K562 (cell line): ENCODE data around the gene LIPT2. TPM values are rescaled to one million over a fixed set of nuclear protein-coding genes. Genes with fewer than 3 reads are reported as not detected.

Experiments used
- ATAC-seq: fragments of 200-7000 bp; cut with Tn5 transposase; 3 replicates; pipeline ENCODE4 v1.9.1; 2020; ENCODE audit warnings: moderate library complexity
- BruUV-seq: library from RNA; stranded (reverse); fragments of 400-500 nt; replicated peaks from 2 replicates; lab custom pipeline; 2021; lab: Mats Ljungman, UMichigan
- CTCF ChIA-PET: fragments of 300-600 bp; formaldehyde crosslinking; extraction: SDS; loops from one replicate; lab custom pipeline; 2021; ENCODE audit warnings: low intra/inter-chr PET ratio; lab: Yijun Ruan, JAX
- POLR2A ChIA-PET: fragments of 300-600, 350-650 bp; sonication (Branson Sonifier 250); formaldehyde crosslinking; extraction: SDS; loops from one replicate; lab custom pipeline; 2021; ENCODE audit warnings: antibody characterized with exemption, inconsistent platforms; lab: Yijun Ruan, JAX
- DNase-seq, 4 experiments: peaks; one replicate each; pipeline versions ENCODE4 v3.0.0 to v3.0.0-alpha.2; 2011 to 2018; ENCODE audit warnings: low spot score in 3 of 4, mixed read lengths in 3 of 4; ENCODE audit errors: extremely low read depth in 1 of 4
- FAIRE-seq: peaks from 2 replicates; lab custom pipeline; 2011; peaks lifted over from hg19 to GRCh38; lab: Jason Lieb, UNC
- H2AFZ ChIP-seq: 2 replicates; pipeline ENCODE4 v1.6.0; 2011; ENCODE audit warnings: low read depth, low read length, control low read depth, inconsistent platforms
- H3K27ac ChIP-seq: fragments of 200-600 bp; 3 replicates; pipeline ENCODE4 v1.8.0; 2011; ENCODE audit warnings: low read depth, mild to moderate bottlenecking, control low read depth, inconsistent platforms, low read length, moderate library complexity, mixed read lengths; ENCODE audit errors: extremely low read depth
- H3K27me3 ChIP-seq, 2 experiments: fragments of 300-600 bp in 1 of 2; 2 replicates in 1 of 2; 3 replicates in 1 of 2; pipeline versions ENCODE4 v1.6.0 to v1.8.0; 2011; ENCODE audit warnings: inconsistent platforms in 2 of 2, low read length in 2 of 2, mild to moderate bottlenecking in 1 of 2, mixed read lengths in 1 of 2, moderate library complexity in 1 of 2; ENCODE audit not compliant: control insufficient read depth in 2 of 2, insufficient read depth in 2 of 2
- H3K36me3 ChIP-seq: fragments of 300-600 bp; 3 replicates; pipeline ENCODE4 v1.8.0; 2011; ENCODE audit warnings: mild to moderate bottlenecking, low read length, inconsistent platforms; ENCODE audit not compliant: control insufficient read depth, insufficient read depth
- H3K4me1 ChIP-seq, 2 experiments: fragments of 200-600 bp in 1 of 2; replicated peaks in 1 of 2; 2 replicates in 1 of 2; 3 replicates in 1 of 2; pipeline versions ENCODE4 v1.5.1 to v1.8.0; 2011; ENCODE audit warnings: inconsistent platforms in 2 of 2, low read length in 2 of 2, mild to moderate bottlenecking in 1 of 2, mixed read lengths in 1 of 2, moderate library complexity in 1 of 2; ENCODE audit not compliant: control insufficient read depth in 2 of 2, insufficient read depth in 2 of 2
- H3K4me2 ChIP-seq: 2 replicates; pipeline ENCODE4 v1.6.1; 2011; ENCODE audit warnings: low read length, control low read depth, inconsistent platforms, mixed read lengths; ENCODE audit not compliant: insufficient read depth
- H3K4me3 ChIP-seq: fragments of 200-600 bp; sonication (generic), shearing (Covaris generic); 2 replicates; pipeline ENCODE4 v1.5.1; 2016; ENCODE audit warnings: control low read depth, inconsistent platforms
- H3K79me2 ChIP-seq: fragments of 200-600 bp; 3 replicates; pipeline ENCODE4 v1.8.0; 2011; ENCODE audit warnings: low read length, inconsistent platforms; ENCODE audit not compliant: control insufficient read depth, insufficient read depth
- H3K9ac ChIP-seq, 2 experiments: 2 replicates each; pipeline versions ENCODE4 v1.6.0 to v1.6.1; 2011; ENCODE audit warnings: low read depth in 2 of 2, low read length in 2 of 2, control low read depth in 1 of 2, inconsistent platforms in 1 of 2, mild to moderate bottlenecking in 1 of 2, mixed read lengths in 1 of 2; ENCODE audit not compliant: insufficient read depth in 1 of 2
- H3K9me1 ChIP-seq: one replicate; pipeline ENCODE4 v1.6.0; 2011; ENCODE audit warnings: inconsistent platforms, mild to moderate bottlenecking, low read length, moderate library complexity; ENCODE audit not compliant: control insufficient read depth, insufficient read depth
- H3K9me3 ChIP-seq: replicated peaks from 2 replicates; pipeline ENCODE4 v1.5.1; 2011; ENCODE audit warnings: low read depth, low read length, inconsistent platforms; ENCODE audit not compliant: control insufficient read depth, insufficient read depth
- H4K20me1 ChIP-seq: replicated peaks from 2 replicates; pipeline ENCODE4 v1.6.1; 2011; ENCODE audit warnings: low read length, inconsistent platforms, mixed read lengths; ENCODE audit not compliant: control insufficient read depth, insufficient read depth
- BRF1 ChIP-seq: IDR thresholded peaks from 3 replicates; pipeline ENCODE4 v1.6.1; 2011; ENCODE audit warnings: borderline replicate concordance, mild to moderate bottlenecking; ENCODE audit not compliant: insufficient read length; ENCODE audit errors: extremely low read depth
- CTBP1 ChIP-seq: fragments of 450-650 bp; IDR thresholded peaks from 2 replicates; pipeline ENCODE4 v1.6.1; 2016; ENCODE audit warnings: borderline replicate concordance
- EGR1 ChIP-seq: fragments of 450-650 bp; conservative IDR thresholded peaks from 2 replicates; pipeline ENCODE4 v1.6.1; 2017; ENCODE audit warnings: mild to moderate bottlenecking
- ESRRA ChIP-seq: fragments of 450-650 bp; IDR thresholded peaks from 2 replicates; pipeline ENCODE4 v1.6.1; 2014; ENCODE audit warnings: low read depth, mild to moderate bottlenecking, moderate library complexity, borderline replicate concordance
- GATA2 ChIP-seq: sonication (generic); formaldehyde crosslinking; IDR thresholded peaks from 2 replicates; pipeline ENCODE4 v1.4.0; 2020; ENCODE audit warnings: mild to moderate bottlenecking, missing genetic modification reagents
- IRF2 ChIP-seq: sonication (generic); formaldehyde crosslinking; IDR thresholded peaks from 2 replicates; pipeline ENCODE4 v1.8.1; 2022; ENCODE audit warnings: mild to moderate bottlenecking, missing genetic modification reagents
- MTA3 ChIP-seq: fragments of 450-650 bp; formaldehyde crosslinking; IDR thresholded peaks from 2 replicates; pipeline ENCODE4 v1.6.1; 2017; ENCODE audit warnings: mild to moderate bottlenecking, borderline replicate concordance
- SIRT6 ChIP-seq: IDR thresholded peaks from one replicate; pipeline ENCODE4 v1.6.1; 2012; ENCODE audit warnings: low read depth, mild to moderate bottlenecking, control low read depth, inconsistent platforms, low read length, moderate library complexity
- TCF7 ChIP-seq: sonication (generic); IDR thresholded peaks from 2 replicates; pipeline ENCODE4 v1.6.1; 2016; ENCODE audit warnings: antibody characterized with exemption, borderline replicate concordance
- ZBTB49 ChIP-seq: sonication (generic); formaldehyde crosslinking; IDR thresholded peaks from 2 replicates; pipeline ENCODE4 v1.8.0; 2022; ENCODE audit warnings: missing genetic modification reagents, mild to moderate bottlenecking, borderline replicate concordance
- ZBTB5 ChIP-seq: fragments of 450-650 bp; IDR thresholded peaks from 2 replicates; pipeline ENCODE4 v1.6.1; 2017; ENCODE audit warnings: antibody characterized with exemption
- ZNF282 ChIP-seq: sonication (generic); formaldehyde crosslinking; IDR thresholded peaks from 2 replicates; pipeline ENCODE4 v1.8.1; 2023; ENCODE audit warnings: missing genetic modification reagents
- ZNF395 ChIP-seq: fragments of 200-800 bp; sonication (Bioruptor generic); IDR thresholded peaks from 2 replicates; pipeline ENCODE4 v1.6.1; 2017; ENCODE audit warnings: missing genetic modification characterization, missing compliant biosample characterization
- WGBS: fragments of 100-300 bp; shearing (Covaris generic); methylation state at CpG from one replicate; pipeline ENCODE4 v1.1.6; 2016; ENCODE audit warnings: low coverage, mixed read lengths; ENCODE audit not compliant: insufficient coverage; ENCODE audit errors: missing lambda C conversion rate; 5-methylcytosine and 5-hydroxymethylcytosine counted together
- in situ Hi-C: fragments of 300-500 bp; cut with MboI; formaldehyde crosslinking; loops from 4 replicates; pipeline ENCODE4 v1.15.0; 2018; ENCODE audit warnings: inconsistent platforms, mixed read lengths
- intact Hi-C: fragments of 100-400 bp; cut with micrococcal nuclease; formaldehyde crosslinking; loops from 2 replicates; pipeline ENCODE4 v1.14.2; 2022
- polyA plus RNA-seq, 8 experiments: library from polyadenylated mRNA; depleted of rRNA in 4 of 8; stranded (reverse) in 5 of 8; unstranded in 3 of 8; fragments of >200 nt; fragmentation: Nextera tagmentation in 2 of 8; fragmentation: Illumina TruSeq in 1 of 8; extraction: Ambion mirVana in 2 of 8; extraction: Trizol in 1 of 8; gene quantifications; 2 replicates each; pipeline versions ENCODE4 v1.2.1 to v1.2.3, GENCODE V29; 2011 to 2014; ENCODE audit warnings: inconsistent platforms in 1 of 8, missing spikeins in 1 of 8
- total RNA-seq, 7 experiments: library from RNA; depleted of rRNA in 6 of 7; stranded (reverse); fragments of >200 nt in 6 of 7; fragmentation: Illumina TruSeq in 2 of 7; extraction: Trizol in 2 of 7; gene quantifications; 2 replicates each; pipeline versions ENCODE4 v1.2.1 to v1.2.3, GENCODE V29; 2011 to 2021; ENCODE audit warnings: low replicate concordance in 1 of 7

Gene LIPT2
- total and polyA plus RNA-seq, 9 of the 15 experiments (the other 6 are each of a cell fraction or from before 2014, with no cell fraction given): 1.00 to 5.2 (median 3.5) TPM

GRCh38 chr11:74465291-74465708, 28.2 kb downstream of the LIPT2 start:
- in situ Hi-C loops: loop anchor here (10.0 kb wide), 1 partner anchor 860 kb away; no protein-coding TSS in a partner anchor

More at GRCh38 chr11:74465291-74465708, 28.2 kb downstream of the LIPT2 start:
- WGBS: 18% methylated on average over 2 of the region's 2 CpGs
- Histone ChIP-seq H3K36me3 (no peaks in the 10 kb centered on the region; the same call in 2 of the 3 replicates), H3K9me1 (no peaks in the 10 kb centered on the region), H2AFZ (peak overlapping the region; percentile 29; the same call in 1 of the 2 replicates), H3K4me1 (peaks cover 37 to 46% of the 10 kb centered on the region in 2 experiments), H3K79me2 (0 out of 3 replicates have a peak, but pooled peaks cover 10% of the 10 kb centered on the region), H3K4me3 (no peak overlapping the region), H4K20me1 (no peaks in the 10 kb centered on the region), H3K4me2 (peak overlapping the region; percentile 38; the same call in 1 of the 2 replicates), H3K9ac (no peak overlapping the region), H3K9me3 (no peaks in the 10 kb centered on the region), H3K27ac (no peak overlapping the region), H3K27me3 (no peaks in the 10 kb centered on the region)
- ChIA-PET POLR2A (no interaction called here), CTCF (no interaction called here)
- BruUV-seq: no TSS peak
- DNase-seq (peak in 2 of 4 experiments; percentile 37 to 43), ATAC-seq (peak; percentile 17; the same call in 2 of the 3 replicates), FAIRE-seq (no peak)
- TF ChIP-seq GATA2 (CRISPR knock-in tag) (0 out of 2 replicates have a peak, but pooled peaks have one; percentile 27), TCF7 (0 out of 2 replicates have a peak, but pooled peaks have one; percentile 49), EGR1 (peak; percentile 47), ESRRA (peak; percentile 32; the same call in 1 of the 2 replicates), CTBP1 (peak; percentile 62; the same call in 1 of the 2 replicates), ZNF395 (CRISPR knock-in tag) (no peak), ZBTB5 (no peak), BRF1 (no peak), IRF2 (CRISPR knock-in tag) (no peak), MTA3 (no peak), ZNF282 (CRISPR knock-in tag) (no peak), ZBTB49 (CRISPR knock-in tag) (0 out of 2 replicates have a peak, but pooled peaks have one; percentile 60), SIRT6 (no peak)
- intact Hi-C loops: no loop called here
